ENCODE data around the gene KDM3B.
"Not testable (repeated sequence)": the region's sequence is repeated elsewhere in the genome, so short reads cannot be mapped to it uniquely, and the experiment has no call there.

The KDM3B gene

DNA sequence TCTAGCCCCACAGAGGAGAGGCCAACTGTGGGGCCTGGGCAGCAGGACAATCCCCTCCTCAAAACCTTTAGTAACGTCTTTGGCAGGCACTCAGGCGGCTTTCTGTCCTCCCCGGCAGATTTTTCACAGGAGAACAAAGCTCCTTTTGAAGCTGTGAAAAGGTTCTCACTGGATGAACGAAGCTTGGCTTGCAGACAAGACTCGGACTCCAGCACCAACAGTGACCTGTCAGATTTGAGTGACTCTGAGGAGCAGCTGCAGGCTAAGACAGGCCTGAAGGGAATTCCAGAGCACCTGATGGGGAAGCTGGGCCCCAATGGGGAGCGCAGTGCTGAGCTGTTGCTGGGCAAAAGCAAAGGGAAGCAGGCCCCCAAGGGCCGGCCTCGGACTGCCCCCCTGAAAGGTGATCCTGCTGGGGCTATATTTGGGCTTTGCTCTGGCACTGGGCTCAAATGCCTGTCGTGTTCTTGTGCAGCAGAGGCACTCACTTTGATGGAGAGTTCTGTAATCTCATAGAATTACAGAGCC, 39.4 kb downstream of the KDM3B start:
- no peak for DNase-seq

DNA sequence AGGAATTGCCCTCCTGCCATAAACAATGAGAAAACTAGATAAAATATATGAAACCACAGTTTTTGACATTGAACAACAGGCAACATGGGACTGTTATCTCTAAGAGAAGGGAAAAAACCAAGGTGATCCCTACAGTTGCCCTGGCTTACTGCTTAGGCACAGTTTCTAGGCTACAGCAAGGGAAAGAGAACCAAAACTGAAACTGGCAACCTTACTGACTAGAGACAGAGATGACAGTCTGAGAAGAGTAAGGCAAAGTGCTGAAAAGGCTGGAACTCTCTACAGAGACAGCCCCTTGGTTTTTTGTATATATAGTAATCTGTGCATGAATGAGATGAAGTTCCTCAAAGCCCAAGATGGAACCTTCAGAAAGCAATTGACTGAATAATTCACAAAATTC, 50.2 kb downstream of the KDM3B start:
- DNase-seq = no peak

DNA sequence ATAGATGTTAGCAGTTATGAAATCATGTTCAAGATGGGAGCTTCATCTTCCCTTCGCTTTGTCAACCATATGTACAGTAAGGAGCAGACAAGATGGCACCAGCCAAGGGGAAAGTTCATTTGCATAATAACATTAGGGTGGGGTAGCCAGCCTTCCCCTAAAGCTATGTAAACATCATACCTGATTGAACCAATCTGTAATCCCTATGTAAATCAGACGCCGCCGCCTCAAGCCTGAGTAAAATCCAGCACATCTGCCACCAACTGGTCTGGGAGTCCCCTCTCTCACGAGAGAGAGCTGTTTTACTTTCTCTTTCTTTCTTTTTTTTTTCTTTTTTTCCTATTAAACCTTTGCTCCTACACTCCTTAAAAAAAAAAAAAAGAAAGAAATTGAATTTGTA, 55.5 kb downstream of the KDM3B start:
- peak; percentile 31 for DNase-seq

DNA sequence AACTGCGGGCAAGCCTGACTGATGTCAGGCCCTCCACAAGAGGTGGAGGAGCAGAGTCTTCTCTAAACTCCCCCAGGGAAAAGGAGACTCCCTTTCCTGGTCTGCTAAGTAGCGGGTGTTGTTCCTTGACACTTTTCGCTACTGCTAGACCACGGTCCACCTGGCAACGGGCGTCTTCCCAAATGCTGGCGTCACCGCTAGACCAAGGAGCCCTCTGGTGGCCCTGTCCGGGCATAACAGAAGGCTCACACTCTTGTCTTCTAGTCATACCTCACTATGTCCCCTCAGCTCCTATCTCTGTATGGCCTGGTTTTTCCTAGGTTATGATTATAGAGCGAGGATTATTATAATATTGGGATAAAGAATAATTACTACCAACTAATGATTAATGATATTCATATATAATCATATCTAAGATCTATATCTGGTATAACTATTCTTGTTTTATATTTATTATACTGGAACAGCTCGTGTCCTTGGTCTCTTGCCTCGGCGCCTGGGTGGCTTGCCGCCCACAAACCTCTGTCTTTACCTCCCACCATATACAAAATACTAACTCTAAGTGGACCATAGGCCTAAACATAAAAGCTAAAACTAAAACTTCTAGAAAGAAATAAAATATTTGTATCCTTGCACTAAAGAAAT, 58.6 kb downstream of the KDM3B start:
- DNase-seq = not testable (repeated sequence)

DNA sequence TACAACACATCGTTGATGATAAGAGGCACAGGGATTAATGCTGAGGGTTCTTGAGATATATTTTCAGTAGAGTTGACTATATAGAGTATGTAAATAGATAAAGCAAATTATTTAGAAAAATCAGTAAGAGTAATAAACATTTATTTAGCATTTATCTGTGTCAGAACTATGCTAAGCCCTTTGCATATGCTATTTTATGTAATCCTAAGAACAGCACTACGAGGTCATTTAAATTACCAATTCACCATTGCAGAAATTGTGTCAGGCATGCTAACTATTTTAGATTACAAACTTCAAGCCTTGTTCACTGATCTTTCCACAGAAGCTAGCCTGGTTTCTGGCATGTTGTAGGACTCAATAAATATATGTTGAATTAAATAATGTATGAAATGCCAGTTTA, 66.0 kb downstream of the KDM3B start:
- DNase-seq = no peak

DNA sequence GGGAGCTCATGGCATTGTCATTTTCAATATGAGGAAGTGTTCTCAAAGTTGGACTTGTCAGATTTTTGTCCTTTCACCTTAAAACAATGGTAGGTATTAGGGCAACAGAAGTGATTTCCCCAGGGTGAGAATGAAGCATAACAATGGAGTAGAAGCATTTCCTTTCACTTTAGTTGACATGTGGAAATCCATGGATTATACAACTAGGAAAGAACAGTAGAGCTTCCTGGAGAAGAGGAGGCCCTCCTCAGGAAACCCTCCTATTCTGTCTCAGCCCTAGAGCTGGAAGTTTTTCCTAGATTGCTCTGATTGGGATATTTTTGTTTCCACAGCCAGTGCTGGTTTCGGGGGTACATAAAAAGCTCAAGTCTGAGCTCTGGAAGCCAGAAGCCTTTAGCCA, 72.6 kb downstream of the KDM3B start:
- DNase-seq = no peak

DNA sequence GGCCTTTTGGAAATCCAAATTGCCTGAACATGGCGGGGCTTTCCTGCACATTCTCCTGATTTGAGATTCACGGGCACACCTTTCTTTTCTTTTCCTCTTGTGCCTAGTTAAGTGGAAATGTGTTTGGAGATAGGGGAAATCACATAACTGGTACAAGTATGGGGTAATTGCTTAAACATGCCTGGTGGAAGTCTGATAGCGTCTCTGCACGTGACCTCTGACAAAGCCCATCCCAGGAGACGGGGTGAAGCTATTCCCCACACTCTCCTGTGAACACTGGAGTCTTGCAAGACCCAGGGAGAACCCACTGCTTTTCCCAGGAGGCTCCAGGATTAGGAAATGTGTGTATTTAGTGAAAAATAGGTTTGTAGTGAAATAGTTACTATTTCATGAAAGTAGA, 83.5 kb downstream of the KDM3B start:
- DNase-seq = no peak

DNA sequence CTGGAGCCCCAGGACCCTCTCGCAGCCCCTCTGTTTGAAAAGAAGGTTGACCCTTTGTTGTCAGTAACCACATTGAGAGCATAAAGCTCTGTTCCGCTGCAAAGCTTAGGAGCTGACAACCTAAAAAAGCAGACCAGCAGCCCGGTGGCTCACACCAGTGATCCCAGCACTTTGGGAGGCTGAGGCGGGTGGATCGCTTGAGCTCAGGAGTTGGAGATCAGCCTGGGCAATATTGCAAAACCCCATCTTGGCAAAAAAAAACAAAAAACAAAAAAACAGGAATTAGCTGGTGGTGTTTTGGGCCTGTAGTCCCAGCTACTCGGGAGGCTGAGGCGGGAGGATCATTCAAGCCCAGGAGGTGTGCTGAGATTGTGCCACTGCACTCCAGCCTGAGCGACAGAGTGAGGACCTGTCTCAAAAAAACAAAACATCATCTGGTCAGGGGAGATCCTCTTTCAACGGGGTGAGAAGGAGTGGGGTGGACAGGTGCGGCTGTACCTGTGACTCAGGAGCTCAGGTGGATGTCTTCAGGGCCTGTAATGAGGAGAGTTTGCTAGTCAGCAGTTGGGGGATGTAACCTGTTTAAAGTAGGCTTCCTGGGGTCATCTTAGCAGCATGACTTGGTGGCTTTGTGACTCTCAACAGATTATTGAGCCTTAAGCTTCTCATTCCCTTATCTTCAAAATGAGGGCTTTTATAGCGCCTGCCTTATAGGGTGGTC, 85.7 kb downstream of the KDM3B start:
- no peak for DNase-seq

DNA sequence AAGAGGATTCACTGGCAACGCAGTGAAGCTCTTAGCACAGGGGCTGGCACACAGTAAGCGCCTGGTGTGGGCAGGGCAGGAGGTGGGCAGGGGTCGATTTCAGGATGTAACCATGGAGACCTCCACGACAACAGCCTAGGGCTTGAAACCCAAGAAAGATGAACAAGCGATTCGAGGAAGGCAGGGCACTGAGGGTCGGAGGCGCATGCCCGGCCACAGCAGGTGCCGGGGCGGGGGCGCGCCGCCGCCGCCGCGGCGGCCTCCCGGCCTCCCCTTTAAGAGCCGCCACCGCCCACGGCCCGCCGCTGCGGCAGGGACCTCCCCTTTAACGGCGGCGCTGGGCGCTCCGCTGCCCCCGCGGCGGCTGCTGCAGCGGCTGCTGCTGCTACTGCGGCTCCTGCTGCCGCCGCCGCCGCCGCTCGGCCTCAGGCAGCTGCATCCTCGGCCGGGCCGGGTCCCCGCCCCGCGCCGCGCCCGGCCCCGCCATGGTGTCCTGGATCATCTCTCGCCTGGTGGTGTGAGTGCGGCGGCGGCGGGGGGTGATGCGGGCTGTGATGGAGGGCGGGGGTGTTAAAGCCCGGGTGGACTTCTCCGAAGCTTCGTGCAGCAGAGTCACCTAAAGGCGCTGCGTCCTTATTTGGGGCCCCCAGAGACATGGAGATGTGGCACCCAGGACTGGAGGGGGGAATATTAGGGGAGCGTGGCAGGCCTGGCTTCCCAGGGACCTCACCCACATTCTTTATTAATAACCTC, 86.4 kb downstream of the KDM3B start, which contains the start of gene REEP2:
Gene REEP2, plus strand, starts transcription at position 334 of the 753 bp plus-strand sequence. Its CDS starts 152 bp downstream, at position 486.
- DNase-seq = peak; percentile 54

DNA sequence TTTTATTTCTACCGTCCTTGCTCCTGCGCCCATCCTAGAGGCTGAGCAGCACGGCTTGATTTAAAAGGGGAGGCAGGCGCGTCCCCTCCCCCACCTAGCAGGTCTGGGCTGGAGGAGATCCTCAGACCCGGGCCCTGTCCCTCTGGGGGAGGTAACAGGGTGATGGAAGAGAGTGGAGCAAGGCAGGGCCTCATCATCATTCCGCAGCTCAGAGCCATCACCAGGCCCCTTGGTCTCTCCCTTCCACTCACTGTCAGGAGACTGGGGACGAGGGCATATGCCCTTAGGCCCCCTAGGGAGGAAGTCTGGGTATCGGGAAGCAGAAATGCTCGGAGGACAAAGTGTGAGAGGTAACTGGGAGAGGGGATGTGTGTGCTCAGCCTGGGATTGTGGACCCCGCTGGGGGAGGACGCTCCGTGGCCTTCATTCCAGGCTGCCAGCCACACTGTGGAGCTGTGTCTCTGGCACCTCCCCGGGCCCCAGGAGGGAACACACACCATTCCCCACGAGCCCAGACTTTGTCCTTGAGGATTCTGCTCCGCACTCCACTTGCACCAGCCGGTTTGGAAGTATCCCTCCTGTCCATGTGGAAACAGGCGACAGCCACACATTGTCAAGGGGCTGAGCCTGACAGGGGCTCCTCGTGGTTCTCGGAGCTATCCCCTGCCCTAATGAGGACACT, 87.1 kb downstream of the KDM3B start:
- DNase-seq = peak; percentile 5

DNA sequence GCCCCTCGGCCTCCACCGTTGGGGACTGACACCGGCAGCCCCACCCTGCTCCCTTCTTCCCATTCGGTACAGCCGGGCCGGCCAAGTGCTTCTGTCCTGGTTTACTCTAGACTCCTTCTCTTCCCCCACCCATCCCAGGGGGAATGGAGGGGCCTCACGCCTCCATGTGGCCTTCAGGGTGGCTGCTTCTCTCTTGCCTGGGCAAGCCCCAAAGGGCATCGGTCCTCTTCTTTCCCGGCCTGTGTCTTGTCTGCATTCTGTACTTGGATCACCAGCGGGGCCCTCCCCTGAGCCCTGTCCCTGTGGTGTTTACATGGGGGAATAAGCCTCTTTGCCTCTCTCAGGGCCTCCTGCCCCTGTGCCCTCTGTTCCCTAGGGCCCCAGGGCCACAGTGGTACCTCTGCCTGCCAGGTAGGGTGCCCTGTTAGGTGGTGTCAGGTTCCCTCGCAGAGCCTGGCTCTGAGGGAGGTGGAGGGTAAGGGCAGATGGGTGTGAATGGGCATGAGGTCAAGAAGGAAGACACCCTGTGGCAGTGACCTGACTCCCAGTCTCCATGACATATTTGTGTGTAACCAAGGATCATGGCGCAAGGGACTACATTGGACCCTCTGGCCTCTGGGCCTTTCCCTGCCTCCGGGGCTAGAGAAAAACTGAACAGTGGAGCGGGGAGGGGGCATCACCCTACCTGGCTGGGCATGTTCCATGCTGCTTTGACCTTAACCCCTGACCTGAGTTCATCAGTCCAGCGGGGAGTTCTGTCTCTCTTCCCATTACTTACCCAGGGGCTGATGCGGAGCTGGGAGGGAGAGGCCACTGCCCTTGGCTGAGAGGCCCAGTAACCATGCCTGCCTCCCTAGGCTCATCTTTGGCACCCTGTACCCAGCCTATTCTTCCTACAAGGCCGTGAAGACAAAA, 87.9 kb downstream of the KDM3B start:
- no peak for DNase-seq

DNA sequence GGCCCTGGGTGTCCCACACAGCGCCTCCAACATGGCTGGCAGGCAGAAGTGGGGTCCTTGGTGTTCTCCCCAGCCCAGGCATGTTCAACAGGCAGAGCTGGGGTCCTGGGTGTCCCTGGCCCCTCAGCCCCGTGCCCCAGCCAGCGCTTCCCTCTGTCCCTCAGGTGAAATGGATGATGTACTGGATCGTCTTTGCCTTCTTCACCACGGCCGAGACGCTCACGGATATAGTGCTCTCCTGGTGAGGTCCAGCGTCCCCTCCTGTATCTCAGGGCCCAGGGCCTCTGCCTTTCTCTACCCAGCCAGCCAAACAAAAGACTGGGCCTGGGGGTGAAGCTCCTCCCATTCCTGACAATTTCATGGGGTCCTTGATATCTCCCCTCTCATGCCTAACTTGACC, 88.7 kb downstream of the KDM3B start:
- no peak for DNase-seq

DNA sequence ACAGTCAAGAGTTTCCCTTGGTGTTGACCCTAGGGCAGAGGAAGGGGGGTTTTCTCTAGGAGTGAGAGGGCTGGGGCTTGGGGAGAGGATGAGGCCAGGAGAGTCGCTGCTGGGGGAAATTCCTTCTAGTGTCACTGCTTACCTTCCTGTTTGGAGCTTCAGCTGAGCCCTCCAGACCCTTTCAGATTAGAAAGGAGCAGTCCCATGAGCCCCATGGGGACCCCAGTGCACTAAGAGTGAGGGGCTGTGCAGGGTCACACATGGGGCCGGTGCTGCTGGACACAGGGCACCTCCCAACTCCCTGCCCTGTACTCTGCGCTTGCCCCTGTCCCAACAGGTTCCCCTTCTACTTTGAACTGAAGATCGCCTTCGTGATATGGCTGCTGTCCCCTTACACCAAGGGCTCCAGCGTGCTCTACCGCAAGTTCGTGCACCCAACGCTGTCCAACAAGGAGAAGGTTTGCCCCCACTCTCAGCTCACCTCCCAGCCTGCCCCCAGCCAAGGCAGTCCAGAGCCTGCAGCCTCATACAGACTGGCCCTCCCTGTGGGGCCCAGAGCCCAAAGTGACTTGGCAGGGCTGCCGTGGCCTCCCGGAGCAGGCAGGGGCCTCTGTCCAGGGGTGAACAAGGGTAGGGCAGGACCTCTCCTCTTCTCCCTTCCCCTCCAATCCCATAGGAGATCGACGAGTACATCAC, 91.7 kb downstream of the KDM3B start:
- no peak for DNase-seq

DNA sequence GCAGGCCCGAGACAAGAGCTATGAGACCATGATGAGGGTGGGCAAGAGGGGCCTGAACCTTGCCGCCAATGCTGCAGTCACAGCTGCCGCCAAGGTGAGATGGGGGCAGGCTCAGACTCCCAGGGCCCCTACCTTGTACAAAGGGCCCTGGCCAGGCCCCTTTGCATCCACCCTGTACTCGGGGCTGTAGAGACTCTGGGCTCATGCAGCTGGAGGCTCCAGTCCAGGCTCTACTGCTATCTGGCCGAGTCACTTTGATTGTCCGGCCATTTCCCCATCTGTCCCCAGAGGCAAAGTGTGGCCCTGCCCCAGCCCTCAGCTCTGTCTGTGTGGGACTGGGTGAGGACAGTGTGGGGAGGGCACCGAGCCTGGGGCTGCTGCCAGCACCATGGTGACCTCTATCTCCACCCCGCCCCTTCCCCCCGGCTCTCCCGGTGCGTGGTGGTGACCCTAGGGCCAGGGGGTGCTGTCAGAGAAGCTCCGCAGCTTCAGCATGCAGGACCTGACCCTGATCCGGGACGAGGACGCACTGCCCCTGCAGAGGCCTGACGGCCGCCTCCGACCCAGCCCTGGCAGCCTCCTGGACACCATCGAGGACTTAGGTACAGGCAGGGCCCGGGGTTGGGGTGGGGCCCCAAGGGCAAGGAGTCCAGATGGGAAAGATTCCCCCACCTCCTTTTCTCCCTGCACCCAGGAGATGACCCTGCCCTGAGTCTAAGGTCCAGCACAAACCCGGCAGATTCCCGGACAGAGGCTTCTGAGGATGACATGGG, 92.5 kb downstream of the KDM3B start:
- DNase-seq = no peak

DNA sequence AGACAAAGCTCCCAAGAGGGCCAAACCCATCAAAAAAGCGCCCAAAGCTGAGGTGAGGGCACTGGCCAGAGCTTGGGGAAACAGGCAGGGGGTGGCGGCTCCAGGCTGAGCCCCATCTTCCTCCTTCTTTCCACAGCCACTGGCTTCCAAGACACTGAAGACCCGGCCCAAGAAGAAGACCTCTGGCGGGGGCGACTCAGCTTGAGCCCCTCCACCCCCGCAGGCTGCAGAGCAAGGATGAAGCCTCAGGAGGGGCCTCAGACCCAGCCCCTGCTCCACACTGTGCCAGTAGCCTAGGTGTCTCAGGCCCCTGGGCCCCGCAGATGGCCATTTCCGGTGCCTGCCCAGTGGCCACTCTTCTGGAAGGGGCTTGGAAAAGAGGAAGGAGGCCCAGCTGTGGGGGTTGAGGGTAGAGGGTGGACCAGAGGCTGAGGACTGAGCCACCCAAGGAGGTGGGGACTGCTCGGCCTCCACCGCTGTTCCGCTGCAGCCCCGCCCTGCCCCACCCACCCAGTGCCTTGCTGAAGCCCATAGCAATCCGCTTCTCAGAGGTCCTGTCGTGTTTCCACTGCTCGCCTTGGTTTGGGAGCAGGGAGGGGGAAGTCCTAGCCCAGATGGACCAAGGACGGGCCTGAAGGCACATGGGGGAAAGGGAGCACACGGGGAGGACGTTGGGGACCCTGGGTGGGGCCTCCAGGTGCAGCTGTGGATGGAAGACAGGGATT, 93.2 kb downstream of the KDM3B start:
- no peak for DNase-seq

DNA sequence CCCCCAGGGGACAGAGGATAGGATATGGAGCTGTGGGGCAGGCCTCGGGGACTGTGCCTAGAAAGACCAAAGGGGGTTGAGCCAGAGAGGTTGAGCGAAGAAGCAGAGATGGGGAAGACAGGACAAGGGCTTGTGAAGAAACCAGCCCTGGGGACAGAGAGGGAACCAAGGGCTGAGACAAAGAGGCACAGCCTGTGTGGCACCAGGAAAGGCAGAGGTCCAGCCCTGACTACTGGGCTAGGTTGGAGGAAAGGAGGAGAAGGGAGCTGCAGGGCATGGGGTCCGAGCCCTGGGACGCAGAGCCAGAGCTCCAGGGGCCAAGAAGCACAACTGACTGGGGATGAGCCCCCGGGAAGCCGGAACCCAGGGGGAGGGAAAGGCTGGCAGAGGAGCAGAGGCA, 95.6 kb downstream of the KDM3B start:
- no peak for DNase-seq

DNA sequence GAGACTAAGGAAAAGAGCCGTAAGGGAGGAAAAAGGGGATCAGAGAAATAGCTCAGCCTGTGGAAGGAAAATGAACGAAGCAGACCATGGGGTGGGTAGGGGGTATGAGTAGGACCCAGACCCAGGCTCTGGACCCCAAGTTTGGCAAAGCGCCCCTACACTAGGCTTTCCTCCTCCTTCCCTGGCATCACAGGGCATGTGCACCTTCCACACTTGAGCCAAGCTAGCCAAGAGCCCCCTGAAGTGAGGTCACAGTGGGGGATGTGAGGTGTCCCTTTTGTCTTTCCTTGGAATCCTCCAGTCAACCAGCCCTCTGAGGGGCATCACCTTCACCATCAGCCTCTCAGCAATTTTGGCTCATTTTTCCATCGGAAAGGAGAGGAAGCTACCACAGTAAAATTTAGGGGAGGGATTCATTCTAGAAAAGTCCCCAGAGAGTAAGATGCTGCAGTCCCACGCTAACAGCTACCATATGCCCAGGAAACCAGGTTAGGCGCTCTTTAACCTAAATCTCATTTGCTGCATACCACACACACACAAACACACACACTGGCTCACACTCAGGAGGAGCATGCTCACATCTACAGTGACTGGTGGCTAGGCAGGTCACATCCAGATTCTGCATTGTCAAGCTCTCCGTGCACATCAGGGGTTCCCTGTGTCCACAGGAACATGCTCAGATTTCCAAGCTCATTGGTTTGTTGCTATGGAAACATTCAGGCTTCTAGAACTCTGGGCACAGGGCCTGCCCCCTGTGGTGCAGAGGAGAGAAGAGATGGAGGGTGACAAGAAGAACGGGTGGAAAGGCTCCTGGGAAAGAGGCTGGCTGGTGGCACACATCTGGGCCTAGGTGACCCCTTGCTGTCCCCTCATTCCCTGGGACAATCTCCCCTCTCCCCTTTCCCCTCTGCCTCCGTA, 96.3 kb downstream of the KDM3B start:
- DNase-seq = no peak

DNA sequence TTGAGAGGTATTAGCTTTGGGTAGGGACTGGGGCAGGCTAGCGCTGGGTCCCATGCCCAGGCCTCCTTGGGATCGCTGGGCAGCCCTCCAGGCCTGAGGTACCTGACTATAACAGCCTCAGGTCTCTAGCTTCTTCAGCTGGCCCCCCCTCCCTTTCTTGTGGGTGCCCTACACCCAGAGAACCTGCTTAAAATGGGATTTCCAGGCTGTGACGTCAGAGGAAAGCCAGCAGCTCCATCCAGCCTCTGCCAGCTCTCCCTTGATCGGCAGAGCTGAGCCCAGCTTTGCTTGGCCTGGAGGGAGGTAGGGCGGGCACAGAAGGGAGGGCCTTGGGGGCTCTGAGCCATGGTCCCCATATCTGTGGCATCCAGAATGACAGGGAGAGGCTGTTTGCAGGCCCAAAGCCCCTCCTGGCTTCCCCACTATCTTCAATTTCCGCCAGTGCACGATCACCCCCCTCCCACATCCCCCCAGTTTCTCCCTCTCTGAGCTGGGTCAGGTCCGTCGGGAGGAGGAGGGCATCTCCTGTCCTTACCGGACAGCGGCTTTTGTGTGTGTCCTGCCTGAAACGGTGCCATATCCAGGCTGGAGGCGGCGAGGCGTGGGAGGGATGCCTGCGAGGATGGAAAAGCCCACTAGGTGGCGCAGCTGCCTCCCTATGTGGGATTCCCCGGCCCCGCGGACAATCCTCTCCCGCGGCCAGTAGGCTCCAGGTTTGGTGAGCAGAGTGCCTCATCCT, 97.2 kb downstream of the KDM3B start:
- peak; percentile 39 for DNase-seq
